ENCODE results near the gene NMUR2.

NMUR2 gene, protein sequence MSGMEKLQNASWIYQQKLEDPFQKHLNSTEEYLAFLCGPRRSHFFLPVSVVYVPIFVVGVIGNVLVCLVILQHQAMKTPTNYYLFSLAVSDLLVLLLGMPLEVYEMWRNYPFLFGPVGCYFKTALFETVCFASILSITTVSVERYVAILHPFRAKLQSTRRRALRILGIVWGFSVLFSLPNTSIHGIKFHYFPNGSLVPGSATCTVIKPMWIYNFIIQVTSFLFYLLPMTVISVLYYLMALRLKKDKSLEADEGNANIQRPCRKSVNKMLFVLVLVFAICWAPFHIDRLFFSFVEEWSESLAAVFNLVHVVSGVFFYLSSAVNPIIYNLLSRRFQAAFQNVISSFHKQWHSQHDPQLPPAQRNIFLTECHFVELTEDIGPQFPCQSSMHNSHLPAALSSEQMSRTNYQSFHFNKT

GRCh38 chr5:152405145-152405544 lies at the start of gene NMUR2:
NMUR2 (minus strand) TSS chr5:152405279; CDS start chr5:152405113, 166 bp downstream.
- TF ChIP-seq, protein P1, sequence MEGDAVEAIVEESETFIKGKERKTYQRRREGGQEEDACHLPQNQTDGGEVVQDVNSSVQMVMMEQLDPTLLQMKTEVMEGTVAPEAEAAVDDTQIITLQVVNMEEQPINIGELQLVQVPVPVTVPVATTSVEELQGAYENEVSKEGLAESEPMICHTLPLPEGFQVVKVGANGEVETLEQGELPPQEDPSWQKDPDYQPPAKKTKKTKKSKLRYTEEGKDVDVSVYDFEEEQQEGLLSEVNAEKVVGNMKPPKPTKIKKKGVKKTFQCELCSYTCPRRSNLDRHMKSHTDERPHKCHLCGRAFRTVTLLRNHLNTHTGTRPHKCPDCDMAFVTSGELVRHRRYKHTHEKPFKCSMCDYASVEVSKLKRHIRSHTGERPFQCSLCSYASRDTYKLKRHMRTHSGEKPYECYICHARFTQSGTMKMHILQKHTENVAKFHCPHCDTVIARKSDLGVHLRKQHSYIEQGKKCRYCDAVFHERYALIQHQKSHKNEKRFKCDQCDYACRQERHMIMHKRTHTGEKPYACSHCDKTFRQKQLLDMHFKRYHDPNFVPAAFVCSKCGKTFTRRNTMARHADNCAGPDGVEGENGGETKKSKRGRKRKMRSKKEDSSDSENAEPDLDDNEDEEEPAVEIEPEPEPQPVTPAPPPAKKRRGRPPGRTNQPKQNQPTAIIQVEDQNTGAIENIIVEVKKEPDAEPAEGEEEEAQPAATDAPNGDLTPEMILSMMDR (IDR thresholded peaks at IDR 0.05) = no peak
- TF ChIP-seq ZFX (IDR thresholded peaks at IDR 0.05; ENCODE audit: borderline replicate concordance) = no peak

DNA sequence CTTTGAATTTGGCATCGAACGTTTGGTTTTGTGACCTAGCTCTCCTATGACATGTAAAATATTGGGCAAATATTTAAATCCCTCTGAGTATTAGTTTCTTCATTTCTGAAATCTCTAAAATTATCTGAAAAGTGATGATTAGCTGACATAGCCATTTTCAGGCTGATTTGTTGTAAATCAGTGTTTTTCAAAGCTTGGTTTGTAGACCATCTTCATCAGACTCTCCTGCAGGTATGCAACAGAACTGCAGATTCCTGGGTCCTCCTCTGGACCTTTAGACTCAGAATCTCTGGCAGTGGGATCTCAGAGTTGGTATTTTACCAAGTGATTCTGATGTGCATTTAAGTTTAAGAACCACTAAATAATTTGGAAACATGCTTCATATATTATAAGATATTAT lies 38.9 kb upstream of the NMUR2 start:
- TF ChIP-seq ZFX (IDR thresholded peaks at IDR 0.05; ENCODE audit: borderline replicate concordance) = no peak
- TF ChIP-seq, protein P1 (IDR thresholded peaks at IDR 0.05) = no peak
- no peak overlapping the region for H3K27ac ChIP-seq

More at GRCh38 chr5:152405145-152405544, at the start of gene NMUR2:
- no peak within 1 kb of the TSS for H3K27ac ChIP-seq

DNA sequence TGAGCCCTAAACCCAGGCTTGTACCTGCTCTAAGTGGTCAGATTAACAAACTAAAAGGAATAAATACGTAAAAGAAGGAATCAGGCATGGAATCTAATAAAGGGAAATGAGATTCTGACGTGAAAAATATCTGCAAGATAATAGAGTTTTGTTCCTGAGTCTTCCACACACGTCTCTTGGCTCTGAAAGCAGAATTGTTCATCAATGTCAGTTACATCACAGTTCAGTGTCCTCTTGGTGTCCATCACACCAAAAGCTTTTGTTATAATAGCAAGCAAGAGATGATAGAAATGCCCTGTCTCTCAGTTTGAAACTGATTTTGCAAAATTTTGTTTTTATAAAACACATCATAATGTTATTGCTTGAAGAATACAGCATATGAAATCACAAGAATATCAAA lies 34.7 kb upstream of the NMUR2 start:
- H3K27ac ChIP-seq = no peak overlapping the region
- TF ChIP-seq, protein P1 (IDR thresholded peaks at IDR 0.05) = no peak
- no peak for TF ChIP-seq ZFX (IDR thresholded peaks at IDR 0.05; ENCODE audit: borderline replicate concordance)

GRCh38 chr5:152437866-152438265 lies 32.8 kb upstream of the NMUR2 start:
- no peak overlapping the region for H3K27ac ChIP-seq
- TF ChIP-seq, protein P1 (IDR thresholded peaks at IDR 0.05) = no peak
- TF ChIP-seq ZFX (IDR thresholded peaks at IDR 0.05; ENCODE audit: borderline replicate concordance) = no peak

DNA sequence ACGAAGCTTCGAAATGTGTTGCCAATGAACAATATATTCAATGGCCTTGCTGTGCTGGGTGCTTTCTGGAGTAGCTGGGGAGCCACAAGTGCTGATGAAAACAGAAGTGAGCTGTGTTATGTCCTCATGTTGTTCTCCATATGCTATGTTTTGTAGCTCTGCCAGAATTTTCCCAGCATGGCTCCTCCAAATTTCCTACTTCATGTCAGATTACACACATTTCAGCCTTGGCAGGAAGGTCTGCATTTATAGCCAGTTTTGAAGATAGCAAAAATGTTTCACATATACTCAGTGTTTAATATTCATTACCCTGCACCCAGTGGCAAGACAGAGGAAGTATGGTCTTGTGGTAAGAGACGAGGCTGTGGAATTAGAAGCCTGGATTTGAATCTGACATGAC lies 22.6 kb upstream of the NMUR2 start:
- TF ChIP-seq, protein P1 (IDR thresholded peaks at IDR 0.05) = no peak
- TF ChIP-seq ZFX (IDR thresholded peaks at IDR 0.05; ENCODE audit: borderline replicate concordance) = no peak

GRCh38 chr5:152425083-152425482 lies 20.0 kb upstream of the NMUR2 start:
- no peak overlapping the region for H3K27ac ChIP-seq
- TF ChIP-seq, protein P1 (IDR thresholded peaks at IDR 0.05) = no peak
- no peak for TF ChIP-seq ZFX (IDR thresholded peaks at IDR 0.05; ENCODE audit: borderline replicate concordance)

More for the DNA sequence above, 22.6 kb upstream of the NMUR2 start:
- no peak overlapping the region for H3K27ac ChIP-seq

DNA sequence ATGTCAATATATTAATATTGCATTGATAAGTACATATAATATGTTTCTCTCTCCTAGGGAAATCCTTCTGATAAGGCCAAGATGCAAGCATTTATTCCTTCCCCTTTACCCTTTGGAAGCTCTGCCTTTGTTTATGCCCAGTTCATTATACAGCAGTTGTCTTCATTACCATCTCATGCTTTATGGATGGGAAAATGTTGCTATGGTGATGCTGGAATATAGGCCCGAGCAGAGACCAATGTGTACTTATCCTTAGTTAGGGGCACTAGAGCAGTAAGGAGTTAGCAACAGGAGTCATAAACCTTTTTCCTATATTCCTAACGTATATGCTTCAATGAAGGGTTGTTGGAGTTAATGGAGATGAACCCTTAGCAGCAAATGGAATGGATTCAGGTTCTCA lies 19.4 kb upstream of the NMUR2 start:
- H3K27ac ChIP-seq = no peak overlapping the region
- TF ChIP-seq ZFX (IDR thresholded peaks at IDR 0.05; ENCODE audit: borderline replicate concordance) = no peak
- TF ChIP-seq, protein P1 (IDR thresholded peaks at IDR 0.05) = no peak

All from 22Rv1 (cell line).